Occipital lobe (tissue), 3 donors: ENCODE results near the gene PHACTR2. TPM values are rescaled to one million over a fixed set of nuclear protein-coding genes. Genes with fewer than 3 reads are reported as not detected.
"Not testable (repeated sequence)": the region's sequence is repeated elsewhere in the genome, so short reads cannot be mapped to it uniquely, and the experiment has no call there.

Source experiments
- DNase-seq: peaks from one replicate; lab custom pipeline; 2025; lab: John Stamatoyannopoulos, UW
- small RNA-seq: library from RNA; depleted of rRNA; stranded (forward); fragments of <200 nt; gene quantifications from one replicate; pipeline ENCODE3, GENCODE V24; 2014
- total RNA-seq: library from RNA; depleted of rRNA; stranded (reverse); fragments of >200 nt; gene quantifications from one replicate; pipeline ENCODE4 v1.2.3, GENCODE V29; 2014

PHACTR2 gene
- total RNA-seq, 1 donor from 2014 or later = 20.6 TPM

- no peak for DNase-seq
These were observed 179.9 kb downstream of the PHACTR2 start for GRCh38 chr6:143857651-143858050.

DNA sequence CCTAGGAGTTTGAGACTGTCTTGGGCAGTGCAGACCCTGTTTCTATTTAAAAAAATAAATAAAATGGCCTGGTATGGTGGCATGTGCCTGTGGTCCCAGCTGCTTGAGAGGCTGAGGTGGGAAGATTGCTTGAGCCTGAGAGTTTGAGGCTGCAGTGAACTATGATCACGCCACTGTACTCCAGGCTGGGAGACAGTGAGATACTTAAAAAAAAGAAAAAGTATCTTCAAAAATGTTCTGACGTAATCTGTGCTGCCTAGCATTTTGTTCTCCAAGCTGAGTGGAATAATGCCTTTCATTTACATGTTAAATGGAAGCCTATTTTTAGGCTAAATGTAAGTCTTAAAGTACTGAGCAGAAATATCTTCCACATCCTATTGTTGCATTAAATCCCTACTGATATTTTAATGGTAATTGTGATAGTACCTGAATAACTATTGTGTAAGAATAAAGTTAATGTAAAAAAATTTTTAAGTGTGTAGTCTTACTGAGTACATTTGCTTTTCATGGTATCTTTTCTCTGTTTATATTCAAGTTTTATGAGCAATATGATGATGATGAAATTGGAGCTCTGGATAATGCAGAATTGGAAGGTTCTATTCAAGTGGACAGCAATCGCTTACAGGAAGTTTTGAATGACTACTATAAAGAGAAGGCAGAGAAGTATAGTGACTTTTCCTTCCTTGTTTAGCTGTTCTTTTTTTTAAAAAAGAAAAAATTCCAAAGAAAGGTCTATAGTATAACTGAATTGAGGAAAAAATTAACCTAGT is 182.3 kb downstream of the PHACTR2 start:
- DNase-seq = no peak

GRCh38 chr6:143863771-143864170 is 186.0 kb downstream of the PHACTR2 start:
- DNase-seq = no peak

DNA sequence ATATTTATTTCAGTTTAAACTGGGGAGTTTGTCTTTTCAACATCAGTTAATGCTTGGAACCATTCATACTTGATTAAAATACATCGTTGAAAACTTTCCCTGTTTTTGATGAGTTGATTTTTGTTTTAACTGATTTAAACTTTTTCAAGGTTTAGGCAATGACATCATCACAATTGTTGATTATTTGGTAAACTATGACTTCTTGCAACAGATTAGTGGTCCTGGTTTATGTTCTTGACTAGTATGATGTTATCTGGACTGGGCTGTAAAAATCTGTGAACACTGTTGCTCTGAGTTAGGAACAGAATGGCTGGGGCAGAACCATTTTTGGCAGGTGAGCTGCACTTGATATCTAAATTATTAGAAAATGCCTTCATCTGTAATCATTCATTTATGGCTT is 186.5 kb downstream of the PHACTR2 start, which contains the start of gene ZC2HC1B:
Gene ZC2HC1B (plus strand): TSS at position 241 of the 400 bp plus-strand sequence. CDS start 66 bp downstream, at position 307.
- DNase-seq = no peak

DNA sequence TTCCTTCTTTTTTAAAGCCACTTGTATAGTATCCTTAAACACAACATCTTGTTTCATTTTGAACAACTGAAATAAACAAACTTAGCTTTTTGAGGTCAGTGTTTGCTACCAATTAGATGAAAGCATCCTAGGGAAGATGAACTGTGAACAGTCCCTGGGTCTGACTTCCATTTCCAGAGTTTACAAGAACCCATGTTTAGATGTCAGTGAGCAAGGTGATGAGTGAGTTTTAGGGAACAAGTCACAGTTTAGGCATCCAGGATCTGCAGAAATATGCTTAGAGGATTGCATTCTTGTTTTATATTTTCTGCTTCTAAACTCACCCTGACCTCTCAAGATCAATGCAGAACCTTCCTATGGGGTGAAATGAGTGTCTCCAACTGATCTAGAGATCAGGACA is 189.5 kb downstream of the PHACTR2 start:
- DNase-seq = no peak

GRCh38 chr6:143868808-143869207 is 191.0 kb downstream of the PHACTR2 start:
- DNase-seq = not testable (repeated sequence)

DNA sequence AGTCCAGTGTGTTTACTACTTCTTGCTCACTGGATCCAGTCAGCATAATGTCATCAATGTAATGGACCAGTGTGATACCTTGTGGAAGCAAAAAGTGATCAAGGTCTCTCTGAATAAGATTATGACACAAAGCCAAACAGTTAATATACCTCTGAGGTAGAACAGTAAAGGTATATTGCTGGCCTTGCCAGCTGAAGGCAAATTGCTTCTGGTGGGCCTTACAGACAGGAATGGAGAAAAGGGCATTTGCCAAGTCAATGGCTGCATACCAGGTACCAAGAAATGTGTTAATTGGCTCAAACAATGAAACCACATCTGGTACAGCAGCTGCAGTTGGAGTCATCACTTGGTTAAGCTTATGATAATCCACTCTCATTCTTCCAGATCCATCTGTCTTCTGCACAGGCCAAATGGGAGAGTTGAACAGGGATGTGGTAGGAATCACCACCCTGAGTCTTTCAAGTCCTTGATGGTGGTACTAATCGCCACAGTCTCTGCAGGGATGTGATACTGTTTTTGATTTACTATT is 193.5 kb downstream of the PHACTR2 start:
- DNase-seq = not testable (repeated sequence)

DNA sequence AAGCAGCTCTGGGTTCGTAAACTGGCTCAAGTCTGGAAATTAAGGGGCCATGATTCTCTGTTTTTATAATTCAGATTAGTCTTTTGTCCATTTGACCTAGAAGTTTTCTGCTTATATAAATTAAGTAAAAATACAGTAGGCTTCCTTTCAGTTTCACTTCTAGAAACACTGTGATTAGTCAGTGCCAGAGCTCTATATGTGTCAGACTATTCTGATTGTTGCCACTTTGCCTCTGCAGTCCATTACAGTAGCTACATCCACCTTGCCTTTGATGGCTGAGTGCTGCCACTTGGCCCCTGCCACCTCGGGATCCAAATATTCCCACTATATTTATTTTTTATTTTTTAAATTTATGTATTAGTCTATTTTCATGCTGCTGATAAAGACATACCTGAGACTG is 194.4 kb downstream of the PHACTR2 start:
- DNase-seq = no peak

DNA sequence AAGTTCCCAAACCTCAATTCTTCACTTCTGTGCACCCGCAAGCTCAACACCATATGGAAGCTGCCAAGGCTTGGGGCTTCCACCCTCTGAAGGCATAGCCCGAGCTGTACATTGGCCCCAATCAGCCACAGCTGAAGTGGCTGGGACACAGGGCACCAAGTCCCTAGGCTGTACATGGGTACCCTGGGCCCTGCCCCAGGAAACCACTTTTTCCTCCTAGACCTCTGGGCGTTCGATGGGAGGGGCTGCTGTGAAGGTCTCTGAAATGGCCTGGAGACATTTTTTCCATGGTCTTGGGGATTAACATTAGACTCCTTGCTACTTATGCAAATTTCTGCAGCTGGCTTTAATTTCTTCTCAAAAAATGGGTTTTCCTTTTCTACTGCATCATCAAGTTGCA is 195.8 kb downstream of the PHACTR2 start:
- DNase-seq = not testable (repeated sequence)

DNA sequence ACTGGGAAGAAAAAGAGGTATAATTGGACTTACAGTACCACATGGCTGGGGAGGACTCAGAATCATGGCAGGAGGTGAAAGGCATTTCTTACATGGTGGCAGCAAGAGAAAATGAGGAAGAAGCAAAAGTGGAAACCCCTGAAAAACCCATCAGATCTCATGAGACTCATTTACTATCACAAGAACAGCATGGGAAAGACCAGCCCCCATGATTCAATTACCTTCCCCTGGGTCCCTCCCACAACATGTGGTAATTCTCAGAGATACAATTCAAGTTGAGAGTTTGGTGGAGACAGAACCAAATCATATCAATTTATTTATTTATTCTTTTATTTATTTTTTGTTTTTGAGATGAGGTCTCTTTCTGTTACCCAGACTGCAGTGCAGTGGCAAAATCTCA is 196.7 kb downstream of the PHACTR2 start:
- DNase-seq = not testable (repeated sequence)

GRCh38 chr6:143877584-143878271 is 200.0 kb downstream of the PHACTR2 start:
- DNase-seq = no peak

DNA sequence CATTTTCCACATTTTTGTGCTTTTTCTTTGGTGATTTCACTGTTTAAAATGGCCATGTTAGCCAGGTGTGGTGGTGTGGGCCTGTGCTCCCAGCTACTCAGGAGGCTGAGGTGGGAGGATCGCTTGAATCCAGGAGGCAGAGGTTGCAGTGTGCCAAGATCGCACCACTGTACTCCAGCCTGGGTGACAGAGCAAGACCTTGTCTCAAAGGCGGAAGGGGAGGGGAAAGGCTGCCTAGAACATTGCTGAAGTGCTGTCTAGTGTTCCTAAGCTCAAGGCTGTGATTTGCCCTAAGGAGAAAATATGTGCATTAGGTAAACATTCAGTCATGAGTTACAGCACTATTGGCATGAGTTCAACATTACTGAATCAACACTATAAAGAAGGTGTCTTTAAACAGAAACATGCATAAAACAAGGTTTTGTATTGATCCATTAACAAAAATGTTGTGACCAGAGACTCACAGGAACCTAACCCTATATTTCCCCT is 200.6 kb downstream of the PHACTR2 start:
- DNase-seq = no peak

DNA sequence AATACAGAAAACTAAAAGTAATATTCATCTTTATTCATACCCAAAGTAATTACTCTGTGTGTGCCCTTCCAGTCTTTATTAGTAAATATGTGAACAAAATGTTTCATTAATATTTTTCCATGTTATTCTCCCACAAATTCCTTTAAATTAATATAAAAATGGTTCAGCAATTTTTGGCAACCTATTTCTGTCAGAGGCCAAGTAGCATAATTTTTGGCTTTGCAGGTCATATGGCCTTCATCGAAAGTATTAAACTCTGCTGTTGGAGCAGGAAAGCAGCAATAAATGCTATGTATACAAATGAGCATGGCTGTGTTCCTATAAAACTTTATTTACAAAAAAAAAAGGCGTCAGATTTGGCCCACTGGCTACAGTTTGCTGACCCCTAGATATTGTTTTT is 202.6 kb downstream of the PHACTR2 start:
- DNase-seq = no peak

Small RNA genes lying within 50 kb of the gene (small RNA-seq; reads per million reads assigned to genes)
- gene ZC2HC1B = not detected

Other genes with a start within 250 kb of the PHACTR2 start
- gene ADAT2, start 227.3 kb upstream of the PHACTR2 start, total RNA-seq = 5.3 TPM
- gene PEX3, start 227.2 kb upstream of the PHACTR2 start, total RNA-seq = 34.8 TPM
- gene FUCA2, start 166.2 kb upstream of the PHACTR2 start, total RNA-seq = 13.4 TPM
- gene LTV1, start 165.4 kb downstream of the PHACTR2 start, total RNA-seq = 12.2 TPM
- gene ZC2HC1B, start 186.5 kb downstream of the PHACTR2 start, total RNA-seq = 0.31 TPM